ENCODE results near the gene C1orf174.

Gene C1orf174

GRCh38 chr1:3908886-3909517, 8.9 kb upstream of the C1orf174 start:
- Histone ChIP-seq H2AFZ (ENCODE audit: low read length) (no peak overlapping the region), H3K9me3 (ENCODE audit: low read length) (no peaks in the 10 kb centered on the region), H3K27ac (ENCODE audit: low read depth, low read length, poor library complexity, severe bottlenecking) (peak overlapping the region; percentile 97), H3K9ac (ENCODE audit: low read length) (peak overlapping the region; percentile 73), H3K79me2 (ENCODE audit: insufficient read depth, low read length) (no peaks in the 10 kb centered on the region), H3K9me2 (ENCODE audit: low read depth, low read length) (no peaks in the 10 kb centered on the region), H3K4me3 (ENCODE audit: low read depth, low read length, poor library complexity, severe bottlenecking) (peak overlapping the region; percentile 3), H4K20me1 (ENCODE audit: insufficient read depth, low read length) (no peaks in the 10 kb centered on the region), H3K4me1 (ENCODE audit: insufficient read depth, low read length, severe bottlenecking) (peaks cover 84% of the 10 kb centered on the region), H3K27me3 (ENCODE audit: insufficient read depth, low read length) (no peaks in the 10 kb centered on the region), H3F3A (ENCODE audit: insufficient read depth, low read length) (no peaks in the 10 kb centered on the region), H3K36me3 (ENCODE audit: insufficient read depth, low read length) (peaks cover 11% of the 10 kb centered on the region; the same call in 1 of the 2 replicates), H3K4me2 (ENCODE audit: low read length) (peak overlapping the region; percentile 81)
- TF ChIP-seq, protein P1, sequence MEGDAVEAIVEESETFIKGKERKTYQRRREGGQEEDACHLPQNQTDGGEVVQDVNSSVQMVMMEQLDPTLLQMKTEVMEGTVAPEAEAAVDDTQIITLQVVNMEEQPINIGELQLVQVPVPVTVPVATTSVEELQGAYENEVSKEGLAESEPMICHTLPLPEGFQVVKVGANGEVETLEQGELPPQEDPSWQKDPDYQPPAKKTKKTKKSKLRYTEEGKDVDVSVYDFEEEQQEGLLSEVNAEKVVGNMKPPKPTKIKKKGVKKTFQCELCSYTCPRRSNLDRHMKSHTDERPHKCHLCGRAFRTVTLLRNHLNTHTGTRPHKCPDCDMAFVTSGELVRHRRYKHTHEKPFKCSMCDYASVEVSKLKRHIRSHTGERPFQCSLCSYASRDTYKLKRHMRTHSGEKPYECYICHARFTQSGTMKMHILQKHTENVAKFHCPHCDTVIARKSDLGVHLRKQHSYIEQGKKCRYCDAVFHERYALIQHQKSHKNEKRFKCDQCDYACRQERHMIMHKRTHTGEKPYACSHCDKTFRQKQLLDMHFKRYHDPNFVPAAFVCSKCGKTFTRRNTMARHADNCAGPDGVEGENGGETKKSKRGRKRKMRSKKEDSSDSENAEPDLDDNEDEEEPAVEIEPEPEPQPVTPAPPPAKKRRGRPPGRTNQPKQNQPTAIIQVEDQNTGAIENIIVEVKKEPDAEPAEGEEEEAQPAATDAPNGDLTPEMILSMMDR (IDR thresholded peaks at IDR 0.05; ENCODE audit: low read length), result no peak
- no peak for TF ChIP-seq EZH2 (IDR thresholded peaks at IDR 0.05; ENCODE audit: borderline replicate concordance, low read length)

GRCh38 chr1:3907621-3908165, 7.6 kb upstream of the C1orf174 start:
- Histone ChIP-seq H3K36me3 (ENCODE audit: insufficient read depth, low read length) (0 out of 2 replicates have a peak, but pooled peaks cover 2% of the 10 kb centered on the region), H3K9me3 (ENCODE audit: low read length) (no peaks in the 10 kb centered on the region), H3F3A (ENCODE audit: insufficient read depth, low read length) (no peaks in the 10 kb centered on the region), H4K20me1 (ENCODE audit: insufficient read depth, low read length) (no peaks in the 10 kb centered on the region), H3K9me2 (ENCODE audit: low read depth, low read length) (no peaks in the 10 kb centered on the region), H3K4me2 (ENCODE audit: low read length) (no peak overlapping the region), H3K27ac (ENCODE audit: low read depth, low read length, poor library complexity, severe bottlenecking) (peak overlapping the region; percentile 97), H3K4me1 (ENCODE audit: insufficient read depth, low read length, severe bottlenecking) (peaks cover 97% of the 10 kb centered on the region), H3K79me2 (ENCODE audit: insufficient read depth, low read length) (no peaks in the 10 kb centered on the region), H2AFZ (ENCODE audit: low read length) (no peak overlapping the region), H3K4me3 (ENCODE audit: low read depth, low read length, poor library complexity, severe bottlenecking) (no peak overlapping the region), H3K27me3 (ENCODE audit: insufficient read depth, low read length) (no peaks in the 10 kb centered on the region), H3K9ac (ENCODE audit: low read length) (no peak overlapping the region; the same call in 1 of the 2 replicates)
- TF ChIP-seq, protein P1 (IDR thresholded peaks at IDR 0.05; ENCODE audit: low read length), result no peak
- TF ChIP-seq EZH2 (IDR thresholded peaks at IDR 0.05; ENCODE audit: borderline replicate concordance, low read length), result no peak

DNA sequence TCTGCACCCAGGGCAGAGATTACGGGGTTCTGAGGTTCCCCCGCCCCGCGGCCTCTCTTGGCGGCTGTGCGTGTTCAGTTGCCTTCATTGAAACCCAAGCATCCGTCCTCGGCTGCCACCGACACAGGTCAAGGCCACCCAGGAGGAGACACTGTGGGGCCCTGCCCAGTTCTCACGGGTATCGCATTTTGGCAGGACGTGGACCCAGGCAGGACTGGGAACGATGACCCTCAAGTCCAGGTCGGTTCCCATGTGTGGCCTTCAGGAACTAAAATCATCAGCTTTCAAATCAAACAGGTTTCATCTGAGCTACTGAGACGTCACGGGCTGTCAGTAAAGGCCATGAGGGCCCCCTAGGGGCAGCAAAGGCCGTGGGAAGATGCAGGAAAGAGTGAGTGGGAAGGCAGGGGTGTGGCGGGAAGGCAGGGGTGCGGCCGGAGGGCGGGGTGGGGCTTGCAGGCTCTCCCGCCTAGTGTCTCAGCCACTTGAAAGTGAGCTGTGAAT, 7.0 kb upstream of the C1orf174 start:
- TF ChIP-seq, protein P1 (IDR thresholded peaks at IDR 0.05; ENCODE audit: low read length), result peak; percentile 58
- no peak for TF ChIP-seq EZH2 (IDR thresholded peaks at IDR 0.05; ENCODE audit: borderline replicate concordance, low read length)
- Histone ChIP-seq H3K9me2 (ENCODE audit: low read depth, low read length) (no peaks in the 10 kb centered on the region), H4K20me1 (ENCODE audit: insufficient read depth, low read length) (no peaks in the 10 kb centered on the region), H2AFZ (ENCODE audit: low read length) (no peak overlapping the region), H3K27me3 (ENCODE audit: insufficient read depth, low read length) (no peaks in the 10 kb centered on the region), H3K9ac (ENCODE audit: low read length) (no peak overlapping the region), H3F3A (ENCODE audit: insufficient read depth, low read length) (0 out of 2 replicates have a peak, but pooled peaks cover 6% of the 10 kb centered on the region), H3K4me2 (ENCODE audit: low read length) (no peak overlapping the region), H3K79me2 (ENCODE audit: insufficient read depth, low read length) (no peaks in the 10 kb centered on the region), H3K4me3 (ENCODE audit: low read depth, low read length, poor library complexity, severe bottlenecking) (no peak overlapping the region), H3K27ac (ENCODE audit: low read depth, low read length, poor library complexity, severe bottlenecking) (peak overlapping the region; percentile 97), H3K36me3 (ENCODE audit: insufficient read depth, low read length) (no peaks in the 10 kb centered on the region), H3K4me1 (ENCODE audit: insufficient read depth, low read length, severe bottlenecking) (peaks cover 99% of the 10 kb centered on the region), H3K9me3 (ENCODE audit: low read length) (no peaks in the 10 kb centered on the region)

All from OCI-LY1 (cell line).